ENCODE measurements around the gene VCAN. TPM values are rescaled to one million over a fixed set of nuclear protein-coding genes. Genes with fewer than 3 reads are reported as not detected.

VCAN gene
- polyA plus RNA-seq = 16.2 and 21.5 TPM in 2 replicates

GRCh38 chr5:83471405-83472212 lies at the start of gene VCAN:
TSS of gene VCAN (plus strand) at chr5:83471744. CDS start at chr5:83483519, 11,775 bp downstream.

Other genes with a start within 250 kb of the VCAN start
- 1.2 TPM in 1 of 2 replicates, not detected in the other for gene HAPLN1, start 249.1 kb downstream of the VCAN start, polyA plus RNA-seq

Data from Purkinje cell (primary cell).